Spleen (tissue), 7 donors: ENCODE data around the gene CENPP.

Experiments used
- CTCF ChIP-seq, 11 experiments: fragments of 200-600 bp in 7 of 11; fragments of 450-650 bp in 4 of 11; sonication (generic) in 4 of 11; IDR thresholded peaks in 8 of 11; conservative IDR thresholded peaks in 3 of 11; 1 replicate in 7 of 11; 2 replicates in 4 of 11; pipeline versions ENCODE4 v1.4.0 to v1.8.0; 2016 to 2021; ENCODE audit warnings: antibody characterized with exemption in 11 of 11, inconsistent platforms in 4 of 11, mild to moderate bottlenecking in 1 of 11
- POLR2A ChIP-seq, 3 donors: fragments of 450-650 bp; IDR thresholded peaks; one replicate each; pipeline ENCODE4 v1.5.1; 2017; ENCODE audit warnings: antibody characterized with exemption in 3 of 3, mild to moderate bottlenecking in 1 of 3
- POLR2AphosphoS5 ChIP-seq, 3 donors: sonication (generic); formaldehyde crosslinking; IDR thresholded peaks; one replicate each; pipeline ENCODE4 v1.5.1; 2017; ENCODE audit warnings: antibody characterized with exemption in 3 of 3
- donor health status: DM: no; HTN: no; CAD: no; lungs with moderate emphysema.
- donor health status: DM: no; HTN: no; CAD: no.
- donor health status: DM: no; HTN: no; CAD: no.

- TF ChIP-seq CTCF (IDR thresholded peaks at IDR 0.05 in 8 of 11, conservative IDR thresholded peaks at IDR 0.05 in 3 of 11) = no peak
- TF ChIP-seq POLR2AphosphoS5 (IDR thresholded peaks at IDR 0.05) = no peak
- TF ChIP-seq POLR2A (IDR thresholded peaks at IDR 0.05) = no peak
Measured at GRCh38 chr9:92525306-92525705, 199.6 kb downstream of the CENPP start.
